Measurements from ENCODE around the gene RITA1.

The RITA1 gene

DNA sequence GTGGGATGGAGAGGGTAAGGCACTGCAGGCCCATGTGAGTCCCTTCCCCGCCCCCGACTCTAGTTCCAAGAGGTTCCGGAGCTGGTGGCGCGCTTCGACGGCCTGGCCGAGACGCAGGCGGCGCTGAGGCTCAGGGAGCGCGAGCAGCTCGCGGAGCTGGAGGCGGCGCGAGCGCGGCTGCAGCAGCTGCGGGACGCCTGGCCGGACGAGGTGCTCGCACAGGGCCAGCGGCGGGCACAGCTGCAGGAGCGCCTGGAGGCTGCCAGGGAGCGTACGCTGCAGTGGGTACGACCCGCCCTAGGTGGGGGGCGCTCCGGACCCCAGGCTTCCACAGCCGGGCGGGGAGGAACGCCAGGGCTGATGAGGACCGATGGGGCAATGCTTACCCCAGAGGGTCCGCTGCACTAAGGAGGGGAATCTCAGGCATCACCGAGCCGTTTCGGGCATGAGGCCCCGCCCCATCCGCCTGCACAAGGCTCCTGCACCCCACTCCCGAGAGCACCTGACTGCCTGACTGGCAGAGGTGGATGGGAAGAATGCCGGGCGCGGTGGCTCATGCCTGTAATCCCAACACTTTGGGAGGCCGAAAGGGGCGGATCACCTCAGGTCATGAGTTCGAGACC lies 31.1 kb upstream of the RITA1 start:
- DNase-seq, result peak; percentile 69

DNA sequence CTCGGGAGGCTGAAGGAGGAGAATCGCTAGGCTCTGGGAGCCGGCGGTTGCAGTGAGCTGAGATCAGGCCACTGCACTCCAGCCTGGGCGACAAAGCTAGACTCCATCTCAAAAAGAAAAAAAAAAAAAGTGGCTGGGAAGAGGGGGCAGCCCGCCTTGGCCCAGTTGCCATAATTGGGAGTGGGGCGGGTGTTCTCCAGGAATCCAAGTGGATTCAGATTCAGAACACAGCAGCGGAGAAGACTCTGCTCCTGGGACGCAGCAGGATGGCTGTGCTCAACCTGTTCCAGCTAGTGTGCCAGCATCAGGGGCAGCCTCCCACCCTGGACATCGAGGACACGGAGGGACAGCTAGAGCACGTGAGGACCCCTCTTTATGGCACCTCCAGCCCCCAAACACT lies 30.5 kb upstream of the RITA1 start:
- DNase-seq, result no peak

DNA sequence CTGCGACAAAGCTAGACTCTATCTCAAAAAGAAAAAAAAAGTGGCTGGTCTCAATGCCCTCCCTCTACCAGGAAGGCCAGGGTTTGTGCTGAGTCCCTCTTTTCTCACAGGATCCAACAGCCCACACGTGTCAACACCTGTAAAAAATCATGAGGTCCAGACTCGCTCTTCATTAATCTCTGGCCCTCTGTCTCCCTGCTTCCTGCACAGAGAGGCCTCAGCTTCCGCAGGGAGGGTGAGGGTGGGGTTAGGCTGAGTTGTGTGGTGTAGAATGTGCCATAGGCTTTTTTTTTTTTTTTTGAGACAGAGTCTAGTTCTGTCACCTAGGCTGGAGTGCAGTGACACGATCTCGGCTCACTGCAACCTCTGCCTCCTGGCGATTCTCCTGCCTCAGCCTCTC lies 29.9 kb upstream of the RITA1 start:
- DNase-seq, result no peak

DNA sequence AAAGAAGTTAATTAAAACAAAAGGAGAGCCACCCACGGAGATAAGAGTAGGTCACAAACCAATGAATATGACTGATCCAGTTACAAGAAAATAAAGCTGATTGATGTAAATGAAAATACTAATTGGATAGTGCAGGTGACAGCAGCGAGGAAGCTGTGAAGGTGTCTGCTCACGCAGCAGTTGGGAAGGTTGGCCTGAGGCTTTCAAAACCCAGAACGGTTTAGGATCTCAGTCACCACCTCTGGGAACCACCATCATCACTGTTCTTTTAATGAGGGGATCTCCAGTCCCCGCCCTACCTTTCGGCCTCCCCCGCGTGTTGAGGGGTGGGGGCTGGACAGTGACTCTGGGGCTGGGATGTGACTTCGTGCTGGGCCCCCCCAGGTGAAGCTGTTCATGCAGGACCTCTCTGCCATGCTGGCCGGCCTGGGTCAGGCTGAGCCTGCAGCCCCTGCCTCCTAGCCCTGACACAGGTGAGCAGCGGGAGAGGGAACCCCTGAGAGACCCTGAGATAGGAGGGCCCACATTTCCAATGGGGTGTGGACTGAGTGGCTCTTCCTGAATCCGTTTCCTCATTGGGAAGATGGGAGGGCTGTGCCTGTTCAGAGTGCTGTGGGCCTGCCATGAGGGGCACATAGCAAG lies 28.2 kb upstream of the RITA1 start:
- DNase-seq, result no peak

DNA sequence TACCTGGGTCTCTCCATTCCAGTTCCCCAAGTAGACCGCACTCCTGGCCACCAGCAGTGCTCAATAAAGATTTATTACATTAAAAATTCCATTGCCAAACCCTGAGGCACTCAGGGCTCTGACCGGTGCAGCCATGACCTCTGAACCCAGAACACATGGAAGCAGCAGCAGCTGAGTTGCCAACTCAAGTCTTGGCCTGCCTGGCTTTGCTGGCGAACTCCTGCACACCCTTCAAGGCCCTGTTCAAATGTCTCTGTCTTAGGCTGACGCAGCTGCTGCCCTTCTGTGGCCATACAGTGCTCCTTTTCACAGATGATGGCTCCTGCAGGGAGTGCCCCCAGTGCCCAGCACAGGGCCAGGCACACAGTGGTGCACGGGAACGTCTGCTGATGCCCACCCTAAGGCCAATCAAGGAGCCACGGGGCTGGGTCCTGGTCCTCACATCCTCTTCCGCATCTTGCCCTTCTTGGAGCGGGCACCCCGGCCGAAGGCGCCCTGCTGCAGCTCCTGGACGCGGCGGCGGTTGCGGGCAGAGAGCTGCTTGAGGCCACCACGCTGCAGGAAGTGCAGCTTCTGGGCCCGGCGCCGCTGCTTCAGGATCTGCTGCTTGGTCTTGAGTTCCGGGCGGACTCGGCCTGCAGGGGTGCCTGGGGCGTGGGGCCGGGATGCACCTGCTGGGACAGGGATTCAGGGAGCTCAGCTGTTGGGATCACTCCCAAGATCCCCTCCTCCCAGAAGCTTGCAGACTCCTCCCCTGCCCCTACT lies 26.9 kb upstream of the RITA1 start:
- DNase-seq, result no peak

DNA sequence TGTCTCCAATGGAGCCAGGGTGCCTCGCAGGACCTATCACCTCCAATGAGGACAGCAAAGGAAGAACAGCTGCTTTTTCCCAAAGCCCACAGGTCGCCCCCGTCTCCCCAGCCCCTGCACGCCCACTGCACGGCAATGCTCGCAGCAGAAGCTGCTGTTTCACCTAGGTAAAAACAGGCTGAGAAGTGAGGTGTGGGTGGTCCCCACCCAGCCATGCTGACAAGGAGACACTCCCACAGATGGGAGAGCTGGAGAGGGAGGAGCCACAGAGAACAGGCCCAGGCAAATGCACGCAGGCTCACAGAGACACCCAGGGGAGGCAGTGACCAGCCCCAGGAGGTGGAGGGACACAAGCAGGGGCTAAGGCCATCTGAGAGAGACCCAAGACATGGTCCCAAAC lies 25.6 kb upstream of the RITA1 start:
- DNase-seq, result no peak

DNA sequence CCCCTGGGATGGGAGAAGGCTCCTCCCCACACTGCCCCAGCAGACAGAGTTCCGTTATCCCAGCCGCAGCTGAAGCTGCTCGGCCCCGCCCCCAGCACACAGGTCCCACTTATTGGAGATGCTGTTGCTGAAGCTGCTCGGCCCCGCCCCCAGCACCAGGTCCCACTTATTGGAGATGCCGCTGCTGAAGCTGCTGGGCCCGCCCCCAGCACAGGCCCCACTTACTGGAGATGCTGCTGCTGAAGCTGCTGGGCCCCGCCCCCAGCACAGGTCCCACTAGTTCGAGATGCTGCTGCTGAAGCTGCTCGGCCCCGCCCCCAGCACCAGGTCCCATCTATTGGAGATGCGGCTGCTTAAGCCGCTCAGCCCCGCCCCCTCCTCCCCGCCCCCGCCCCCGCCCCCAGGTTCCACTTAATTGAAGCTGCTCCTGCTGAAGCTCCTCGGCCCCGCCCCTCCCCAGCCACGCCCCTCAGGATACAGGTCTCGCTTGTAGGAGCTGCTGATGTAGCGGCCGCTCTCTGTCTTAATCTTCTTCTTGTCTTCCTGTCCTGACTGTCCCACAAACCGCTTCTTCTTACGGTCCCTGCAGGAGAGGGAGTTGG lies 24.0 kb upstream of the RITA1 start:
- peak; percentile 88 for DNase-seq

DNA sequence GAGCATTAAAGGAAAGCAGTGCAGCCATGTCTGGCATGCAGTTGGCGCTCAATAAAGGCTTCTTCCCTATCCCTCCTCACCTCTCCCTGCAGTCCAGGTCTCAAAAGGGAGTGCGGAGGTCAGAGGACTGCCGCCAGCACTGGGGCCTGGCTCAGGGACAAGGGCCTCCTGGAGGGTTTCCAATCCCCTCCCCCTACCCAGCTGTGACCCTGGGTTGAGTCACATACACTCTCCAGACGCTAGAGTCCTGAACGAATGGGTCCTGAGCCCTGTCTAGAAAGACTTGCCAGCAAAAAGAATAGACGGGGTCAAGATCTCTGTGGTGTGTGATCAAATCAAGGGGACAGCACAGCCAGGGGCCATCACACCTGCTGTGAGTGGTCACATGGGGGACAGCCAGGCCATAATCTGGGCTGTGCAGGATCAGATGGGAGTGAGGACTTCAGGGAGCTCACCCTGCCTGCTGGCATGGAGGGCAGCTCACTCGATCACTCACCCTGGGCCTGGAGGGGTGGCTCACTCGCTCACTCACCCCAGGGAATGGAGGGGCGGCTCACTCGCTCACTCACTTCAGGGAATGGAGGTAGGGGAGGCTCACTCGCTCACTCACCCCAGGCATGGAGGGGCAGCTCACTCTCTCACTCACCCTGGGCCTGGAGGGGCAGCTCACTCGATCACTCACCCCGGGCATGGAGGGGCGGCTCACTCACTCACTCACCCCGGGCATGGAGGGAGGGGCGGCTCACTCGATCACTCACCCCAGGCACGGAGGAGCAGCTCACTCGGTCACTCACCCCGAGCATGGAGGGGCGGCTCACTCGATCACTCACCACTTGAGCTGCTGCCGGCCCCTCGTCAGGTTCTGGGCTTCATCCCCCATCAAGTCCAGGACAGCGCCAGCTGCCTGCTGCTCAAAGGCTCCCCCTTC lies 23.2 kb upstream of the RITA1 start:
- DNase-seq, result peak; percentile 82

DNA sequence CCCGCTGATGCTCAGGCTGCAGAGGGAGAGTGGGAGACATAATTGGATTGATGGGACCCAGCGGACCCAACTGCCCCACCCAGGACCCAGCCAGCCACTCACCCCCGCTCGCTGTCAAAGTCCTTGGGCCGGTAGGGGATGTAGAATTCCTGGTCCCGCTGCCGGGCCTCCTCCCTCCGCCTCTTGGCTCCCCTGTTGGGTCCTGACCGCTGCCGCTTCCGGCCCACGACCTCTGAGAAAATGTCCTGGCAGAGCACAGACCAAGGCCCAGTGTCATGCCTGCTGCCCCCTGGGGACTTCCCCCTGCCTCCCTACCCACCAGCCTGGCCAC lies 22.5 kb upstream of the RITA1 start:
- no peak for DNase-seq

DNA sequence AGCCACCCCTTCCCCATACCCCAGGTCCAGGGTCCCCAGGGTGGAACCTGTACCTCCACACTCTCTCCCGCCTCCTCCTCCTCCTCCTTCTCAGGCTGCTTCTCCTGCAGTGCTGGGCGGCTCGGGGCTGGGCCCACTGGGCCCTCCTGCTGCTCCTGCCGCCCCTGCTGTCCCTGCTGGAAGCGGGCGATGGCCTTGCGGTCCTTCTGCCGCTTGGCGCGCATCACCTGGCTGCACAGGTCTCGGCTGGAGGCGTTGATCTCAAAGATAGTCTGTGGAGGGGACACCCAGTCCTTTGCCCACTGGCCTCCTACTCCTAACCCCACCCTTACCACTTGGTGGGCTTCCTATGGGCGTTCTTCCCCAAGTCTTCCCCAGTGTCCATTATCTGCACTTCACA lies 21.5 kb upstream of the RITA1 start:
- DNase-seq, result no peak

DNA sequence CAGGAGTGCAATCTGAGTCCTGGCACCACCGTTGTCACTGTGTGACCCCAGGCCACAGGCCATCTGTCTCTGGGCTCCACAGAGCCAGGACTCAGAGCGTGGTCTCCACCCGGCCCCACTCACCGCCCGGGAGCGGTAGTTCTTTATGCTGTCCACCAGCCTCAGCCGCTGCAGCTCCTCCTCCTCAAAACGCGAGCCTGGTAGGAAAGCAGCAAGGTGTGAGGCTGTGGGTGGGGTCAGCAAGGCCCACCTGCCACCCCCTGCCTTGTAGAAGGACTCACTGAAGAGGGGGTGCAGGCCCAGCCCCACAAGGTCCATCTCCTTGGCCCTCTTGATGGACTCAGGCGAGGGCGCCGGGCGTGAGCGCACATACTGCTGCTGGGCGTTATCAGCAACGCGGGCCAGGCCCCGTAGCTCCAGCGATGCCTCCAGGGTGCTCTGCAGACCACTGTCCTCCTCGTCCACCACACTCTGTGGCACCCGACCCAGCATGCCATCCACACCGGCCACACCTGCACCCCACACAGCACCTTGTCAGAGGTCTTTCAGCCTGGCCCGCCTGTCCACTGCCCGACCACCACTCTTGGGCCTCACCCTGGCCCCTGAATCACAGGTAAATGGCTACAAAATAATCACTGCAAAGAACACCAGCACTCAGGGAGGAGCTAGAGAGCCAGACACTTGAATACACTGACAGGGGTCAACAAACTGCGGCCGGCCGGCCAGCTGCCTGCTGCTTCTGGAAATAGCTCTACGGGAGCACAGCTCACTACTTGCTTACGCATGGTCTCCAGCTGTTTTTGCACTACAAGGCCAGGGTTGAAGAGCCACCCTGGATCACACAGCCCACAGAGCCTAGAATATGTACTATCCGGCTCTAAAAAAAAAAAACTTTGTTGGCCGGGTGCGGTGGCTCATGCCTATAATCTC lies 19.7 kb upstream of the RITA1 start:
- DNase-seq, result no peak

DNA sequence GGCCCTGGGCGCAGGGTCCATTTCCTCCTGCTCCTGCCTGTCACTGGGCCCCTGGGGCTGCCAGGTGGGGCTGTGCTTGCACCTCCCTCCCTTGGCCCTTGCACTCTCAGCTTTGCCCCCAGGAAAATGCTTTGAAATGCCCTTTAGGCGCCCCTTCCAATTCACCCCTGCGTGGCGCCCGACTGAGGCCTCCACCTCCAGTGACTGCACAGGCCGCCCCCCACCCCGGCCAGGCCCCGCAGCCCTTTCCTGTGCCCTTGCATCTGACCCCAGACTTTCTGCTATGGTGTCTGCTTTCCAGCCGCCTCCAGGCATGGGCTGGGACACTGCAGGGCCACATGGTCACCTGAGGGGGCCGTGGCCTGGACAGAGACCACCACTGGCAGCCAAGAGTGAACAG lies 17.7 kb upstream of the RITA1 start:
- DNase-seq, result no peak

DNA sequence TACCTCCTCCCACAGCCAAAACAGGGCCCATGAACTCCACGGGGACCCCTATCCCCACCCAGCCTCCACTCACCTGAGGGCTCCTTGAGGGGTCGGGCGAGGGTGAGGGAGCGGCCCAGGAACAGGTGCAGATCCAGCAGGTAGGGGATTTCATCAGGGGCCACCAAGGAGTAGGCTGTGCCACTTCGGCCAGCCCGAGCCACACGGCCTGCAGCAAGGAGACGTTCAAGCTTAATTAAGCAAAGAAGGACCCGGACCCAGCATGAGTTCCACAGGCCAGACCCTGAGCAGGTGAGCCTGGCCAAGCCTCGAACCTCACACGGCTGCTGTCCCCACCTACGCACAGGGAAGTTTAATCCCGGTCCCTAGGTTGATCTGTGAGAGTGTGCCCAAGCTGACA lies 15.8 kb upstream of the RITA1 start:
- no peak for DNase-seq

DNA sequence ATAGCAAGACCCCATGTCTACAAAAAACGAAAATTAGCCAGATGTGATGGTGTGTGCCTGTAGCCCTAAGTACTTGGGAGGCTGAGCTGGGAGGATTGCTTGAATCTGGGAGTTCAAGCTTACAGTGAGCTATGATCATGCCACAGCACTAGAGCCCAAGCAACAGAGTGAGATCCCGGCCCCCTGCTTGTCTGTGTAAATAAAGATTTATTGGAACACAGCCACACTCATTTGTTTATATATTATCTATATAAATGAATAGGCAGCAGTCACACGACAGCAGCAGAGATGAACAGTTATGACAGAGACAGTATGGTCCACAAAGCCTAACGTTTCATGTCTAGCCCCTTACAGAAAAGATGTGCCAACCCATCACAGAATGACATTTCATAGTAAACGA lies 15.1 kb upstream of the RITA1 start:
- no peak for DNase-seq

DNA sequence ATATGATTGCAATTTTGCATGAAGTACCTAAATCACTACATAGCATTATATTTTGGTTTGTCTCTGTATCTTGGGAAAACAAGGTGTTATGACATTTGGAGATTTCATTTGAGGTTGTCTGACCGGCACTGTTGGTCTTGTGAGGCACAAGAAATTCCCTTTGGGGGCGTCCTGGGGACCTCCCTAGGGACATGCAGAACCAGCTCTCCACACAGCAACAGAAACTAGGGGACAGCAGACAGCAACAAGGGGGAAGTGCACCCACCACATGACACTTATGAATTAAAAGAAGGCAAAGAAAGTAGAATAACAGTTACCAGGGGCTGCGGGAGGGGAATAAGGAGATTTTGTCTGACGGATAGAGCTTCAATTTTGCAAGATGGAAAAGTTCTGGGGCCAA lies 14.6 kb upstream of the RITA1 start:
- no peak for DNase-seq

DNA sequence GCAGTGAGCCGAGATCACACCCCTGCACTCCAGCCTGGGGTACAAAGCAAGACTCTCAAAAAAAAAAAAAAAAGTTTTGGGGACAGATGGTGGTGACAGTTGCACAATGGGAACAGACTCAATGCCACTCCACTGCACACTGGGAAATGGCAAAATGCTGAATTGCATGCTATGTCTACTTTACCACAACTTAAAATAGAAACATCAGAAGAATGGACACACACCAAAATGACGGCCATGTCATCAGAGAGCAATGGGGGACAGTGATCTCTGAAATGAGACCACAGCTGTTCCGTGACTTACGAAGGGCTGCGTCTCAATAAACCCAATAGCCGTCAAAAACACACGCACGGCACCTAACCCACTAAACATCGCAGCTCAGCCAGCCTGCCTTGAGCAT lies 14.0 kb upstream of the RITA1 start:
- no peak for DNase-seq

DNA sequence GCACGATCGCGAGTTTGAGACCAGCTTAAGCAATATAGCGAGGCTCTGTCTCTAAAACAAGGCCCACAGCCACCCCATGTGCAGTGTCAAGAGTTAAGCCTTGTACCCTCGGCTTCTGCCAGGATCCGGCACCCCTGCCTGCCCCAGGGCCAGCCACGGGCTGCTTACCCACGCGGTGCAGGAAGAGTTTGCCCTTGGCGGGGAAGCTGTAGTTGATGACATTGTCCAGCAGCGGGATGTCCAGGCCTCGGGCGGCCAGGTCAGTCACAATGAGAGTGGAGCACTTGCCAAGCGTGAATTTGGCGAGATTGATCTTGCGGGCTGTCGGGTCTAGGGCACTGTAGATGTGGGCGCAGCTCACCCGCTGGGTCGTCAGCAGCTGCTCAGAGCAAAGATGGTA lies 13.3 kb upstream of the RITA1 start:
- no peak for DNase-seq

DNA sequence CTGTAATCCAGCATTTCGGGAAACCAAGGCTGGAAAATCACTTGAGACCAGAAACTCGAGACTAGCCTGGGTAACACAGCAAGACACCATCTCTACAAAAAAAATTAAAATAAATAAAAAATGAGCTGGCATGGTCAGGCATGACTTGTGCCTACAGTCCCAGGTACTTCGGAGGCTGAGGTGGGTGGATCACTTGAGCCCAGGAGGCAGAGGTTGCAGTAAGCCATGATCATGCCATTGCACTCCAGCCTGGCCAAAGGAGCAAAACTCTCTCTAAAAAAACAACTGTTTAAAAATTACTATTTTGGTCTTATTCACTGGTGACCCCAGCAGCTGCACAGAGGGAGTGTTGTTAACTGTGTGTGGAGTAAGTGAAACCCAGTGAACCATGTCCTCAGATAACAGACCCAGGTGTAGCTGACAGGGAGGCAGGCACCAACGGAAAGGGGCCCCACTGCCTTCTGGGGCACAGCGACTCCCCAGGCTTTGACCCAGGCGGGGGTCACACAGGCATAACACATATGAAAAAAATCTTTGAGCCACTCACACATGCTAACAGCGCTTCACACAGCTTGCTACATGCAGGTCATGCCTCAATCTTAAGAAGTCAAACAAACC lies 12.3 kb upstream of the RITA1 start:
- DNase-seq, result no peak

DNA sequence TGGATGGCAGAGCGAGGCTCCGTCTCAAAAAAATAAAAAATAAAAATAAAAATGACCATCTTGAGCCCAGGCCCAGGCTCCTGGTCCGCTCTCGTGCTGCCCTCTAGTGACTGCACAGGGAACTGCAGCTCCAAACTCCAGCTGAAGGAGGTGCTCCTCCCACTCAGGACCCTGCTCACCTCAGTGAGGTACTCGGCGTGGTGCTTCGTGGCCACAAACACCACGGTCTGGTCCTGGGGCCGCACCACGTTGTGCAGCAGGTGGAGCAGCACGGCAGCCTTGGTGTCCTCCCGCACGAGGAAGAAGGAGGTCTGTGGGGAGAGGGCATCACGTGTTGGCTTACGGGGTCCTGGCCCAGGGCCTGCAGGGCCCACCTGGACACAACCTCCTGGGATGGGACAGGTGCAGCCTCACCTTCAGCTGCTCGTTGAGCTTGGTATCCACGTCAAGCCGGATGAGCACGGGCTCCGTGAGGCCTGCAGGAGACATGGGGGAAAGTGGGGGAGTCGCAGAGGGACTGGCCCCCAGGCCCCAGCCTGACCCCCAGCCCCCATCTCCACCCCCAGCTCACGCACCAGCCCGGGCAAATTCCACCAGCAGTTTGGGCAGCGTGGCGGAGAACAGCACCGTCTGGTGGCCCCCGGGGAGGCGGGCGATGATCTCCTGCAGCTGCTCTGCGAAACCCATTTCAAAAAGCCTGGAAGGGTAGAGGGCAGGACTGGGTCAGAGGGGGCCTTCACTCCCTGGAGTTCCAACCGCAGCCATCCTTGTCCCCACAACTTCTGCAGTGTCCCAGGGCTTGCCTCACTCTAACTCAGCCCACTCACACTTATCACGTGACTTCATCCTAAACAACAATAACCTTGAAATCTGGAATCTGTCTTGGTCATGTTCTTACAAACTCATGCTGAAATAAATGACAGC lies 10.8 kb upstream of the RITA1 start:
- peak; percentile 88 for DNase-seq

DNA sequence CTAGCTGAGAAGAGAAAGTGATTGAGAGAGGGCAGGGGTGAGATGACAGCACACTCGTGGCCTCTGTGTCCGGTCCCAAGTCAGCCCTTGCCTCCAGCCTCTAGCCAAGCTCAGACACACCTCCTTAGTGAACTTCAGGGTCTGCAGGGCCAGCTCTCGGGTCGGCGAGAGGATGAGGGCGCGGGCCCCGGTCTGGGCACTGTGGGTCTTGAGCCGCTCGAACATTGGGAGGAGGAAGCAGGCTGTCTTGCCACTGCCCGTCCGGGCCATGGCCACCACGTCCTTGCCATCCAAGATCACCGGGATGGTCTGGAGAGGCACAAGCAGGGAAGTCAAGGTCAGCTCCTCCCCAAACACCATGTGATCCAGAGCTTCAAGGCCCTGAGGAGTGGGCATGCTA lies 6.5 kb upstream of the RITA1 start:
- no peak for DNase-seq
